ENCODE measurements around the gene TARS2.

GRCh38 chr1:150514260-150514659 is 27.0 kb downstream of the TARS2 start:
- TF ChIP-seq CTCF (conservative IDR thresholded peaks at IDR 0.05) (no peak), EZH2 (IDR thresholded peaks at IDR 0.05; ENCODE audit: low read depth) (no peak)
